Panc1 (cell line): Measurements from ENCODE around the gene MOV10L1. TPM values are rescaled to one million over a fixed set of nuclear protein-coding genes. Genes with fewer than 3 reads are reported as not detected.

Experiments used
- ATAC-seq: fragments of 200-7000 bp; cut with Tn5 transposase; 2 replicates; pipeline ENCODE4 v1.9.1; 2020; ENCODE audit warnings: mild to moderate bottlenecking, moderate library complexity
- BruUV-seq: library from RNA; stranded (reverse); fragments of 400-500 nt; replicated peaks from 2 replicates; lab custom pipeline; 2021; lab: Mats Ljungman, UMichigan
- CTCF ChIA-PET: fragments of 300-600 bp; sonication (Branson Sonifier 250); formaldehyde crosslinking; loops from one replicate; lab custom pipeline; 2022; ENCODE audit warnings: antibody characterized with exemption; lab: Charles Lee
- POLR2A ChIA-PET: fragments of 300-600 bp; sonication (Branson Sonifier 250); formaldehyde crosslinking; loops from one replicate; lab custom pipeline; 2022; ENCODE audit warnings: antibody characterized with exemption; lab: Charles Lee
- DNase-seq: peaks from one replicate; pipeline ENCODE4 v3.0.0-alpha.2; 2010; ENCODE audit warnings: low read depth, low spot score
- H3K27ac ChIP-seq: 2 replicates; pipeline ENCODE4 v1.5.1; 2011; ENCODE audit warnings: mild to moderate bottlenecking, low read length, inconsistent platforms
- H3K27me3 ChIP-seq: fragments of 200-500 bp; sonication (Bioruptor generic); 2 replicates; pipeline ENCODE4 v1.6.0; 2014; ENCODE audit warnings: low read length, inconsistent platforms; ENCODE audit not compliant: control insufficient read depth, insufficient read depth
- H3K36me3 ChIP-seq: fragments of 200-500 bp; sonication (Bioruptor generic); 2 replicates; pipeline ENCODE4 v1.5.1; 2014; ENCODE audit warnings: inconsistent platforms, mild to moderate bottlenecking, low read length, moderate library complexity; ENCODE audit not compliant: control insufficient read depth, insufficient read depth
- H3K4me1 ChIP-seq: 2 replicates; pipeline ENCODE4 v1.5.1; 2011; ENCODE audit warnings: inconsistent platforms, mild to moderate bottlenecking, low read length, moderate library complexity; ENCODE audit not compliant: control insufficient read depth, insufficient read depth
- H3K4me3 ChIP-seq, 2 experiments: 2 replicates each; pipeline ENCODE4 v1.5.1; 2011 to 2012; ENCODE audit warnings: low read depth in 2 of 2, low read length in 2 of 2, mild to moderate bottlenecking in 2 of 2, inconsistent platforms in 1 of 2, moderate library complexity in 1 of 2
- H3K9me3 ChIP-seq: fragments of 200-500 bp; sonication (Bioruptor generic); 2 replicates; pipeline ENCODE4 v1.5.1; 2014; ENCODE audit warnings: low read depth, mild to moderate bottlenecking, inconsistent platforms, low read length, moderate library complexity; ENCODE audit not compliant: control insufficient read depth, insufficient read depth
- POLR2AphosphoS5 ChIP-seq: IDR thresholded peaks from 2 replicates; pipeline ENCODE4 v1.6.1; 2012; ENCODE audit warnings: mild to moderate bottlenecking, low read depth, low read length, moderate library complexity
- SIN3A ChIP-seq: IDR thresholded peaks from 2 replicates; pipeline ENCODE4 v1.6.1; 2012; ENCODE audit warnings: low read depth, mild to moderate bottlenecking, low read length, moderate library complexity, borderline replicate concordance; ENCODE audit not compliant: insufficient read depth
- TCF7L2 ChIP-seq: IDR thresholded peaks from 2 replicates; pipeline ENCODE4 v1.6.1; 2011; ENCODE audit warnings: mild to moderate bottlenecking, low read depth, low read length, inconsistent platforms
- in situ Hi-C: cut with HindIII; loops from 2 replicates; pipeline ENCODE4 v1.10.0; 2016; ENCODE audit warnings: low sequenced_read_pairs, low pct_unique_long_range_greater_than_20kb
- intact Hi-C: fragments of 100-400 bp; cut with micrococcal nuclease; formaldehyde crosslinking; loops from one replicate; pipeline ENCODE4 v1.10.0; 2022; ENCODE audit not compliant: unreplicated experiment
- total RNA-seq: library from RNA; stranded (reverse); gene quantifications from one replicate; pipeline ENCODE4 v1.2.1, GENCODE V29; 2021; ENCODE audit not compliant: unreplicated experiment
- TF ChIP-seq, protein P1 (sequence below): fragments of 450-650 bp; IDR thresholded peaks from 2 replicates; pipeline ENCODE4 v1.5.1; 2017; ENCODE audit warnings: mild to moderate bottlenecking
- TF ChIP-seq, protein P2 (sequence below), 2 experiments: IDR thresholded peaks; 2 replicates each; pipeline ENCODE4 v1.6.1; 2011 to 2012; ENCODE audit warnings: low read depth in 2 of 2, control low read depth in 1 of 2, low read length in 1 of 2, mild to moderate bottlenecking in 1 of 2, moderate library complexity in 1 of 2; ENCODE audit not compliant: insufficient read depth in 1 of 2

Gene MOV10L1
- total RNA-seq, 1 experiment from 2014 or later = 0.10 TPM

DNA sequence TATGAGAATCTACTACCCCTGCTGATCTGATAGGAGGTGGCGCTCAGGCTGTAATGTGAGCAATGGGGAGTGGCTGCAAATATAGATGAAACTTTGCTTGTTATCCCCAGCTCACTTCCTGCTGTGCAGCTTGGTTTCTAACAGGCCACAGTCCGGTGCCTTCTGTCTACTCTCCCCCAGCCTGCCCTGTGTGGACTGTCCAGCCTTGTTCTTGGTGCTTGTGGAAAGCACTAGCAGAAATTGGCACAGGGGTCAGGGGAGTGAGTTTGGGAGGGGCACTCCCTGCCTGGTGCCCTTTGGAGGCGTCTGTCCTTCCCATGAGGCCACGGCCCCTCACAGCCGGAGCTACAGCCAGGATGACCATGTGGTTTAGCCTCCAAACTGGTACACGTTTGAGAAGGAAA lies 14.3 kb downstream of the MOV10L1 start:
- BruUV-seq = no TSS peak
- POLR2A ChIA-PET = no interaction called here
- no peak for ATAC-seq

DNA sequence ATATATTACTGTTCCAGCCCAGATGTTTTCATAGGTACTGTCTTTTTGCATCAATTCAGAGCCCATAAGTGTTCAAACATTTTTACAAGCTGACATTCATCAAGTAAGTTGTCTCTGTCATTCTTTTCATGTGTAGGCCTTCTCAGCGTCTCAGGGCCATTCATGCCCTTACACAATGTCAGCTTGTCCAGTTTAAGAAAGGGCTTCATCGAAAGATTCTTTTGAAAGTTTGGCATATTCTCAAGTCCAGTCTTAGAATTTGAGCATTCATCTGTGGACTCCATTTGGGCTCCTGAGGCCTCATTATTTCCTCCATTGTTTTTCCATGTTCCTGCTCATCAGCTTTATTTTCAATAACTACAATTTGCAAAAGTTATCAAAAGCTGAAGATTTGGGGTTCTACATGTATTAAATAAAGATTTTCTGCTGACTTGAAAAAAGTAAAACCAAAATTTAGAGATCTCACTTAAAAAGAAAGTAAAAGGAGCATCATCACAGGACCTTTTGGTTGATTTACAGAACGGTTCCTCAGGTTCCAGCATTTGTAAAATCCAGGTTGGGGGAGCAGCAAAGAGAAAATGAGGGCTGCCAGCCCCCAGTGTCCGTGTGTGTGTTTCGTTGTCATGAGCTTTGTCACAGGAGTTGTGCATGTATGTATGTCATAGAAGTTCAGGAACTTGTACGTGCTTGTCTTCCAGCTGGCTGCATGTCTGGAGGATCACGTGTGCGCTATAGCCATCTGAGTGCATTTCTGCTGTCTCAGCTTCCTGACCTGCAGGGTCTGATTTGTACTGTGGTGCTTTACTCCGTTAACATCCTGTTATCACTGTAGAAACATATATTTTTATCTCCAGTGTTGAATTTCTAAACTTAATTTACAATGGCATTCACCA lies 15.6 kb downstream of the MOV10L1 start:
- intact Hi-C loops (no loop called here), in situ Hi-C loops (no loop called here)
- no TSS peak for BruUV-seq
- no peaks in the 10 kb centered on the region for H3K9me3 ChIP-seq
- DNase-seq (no peak), ATAC-seq (no peak)
- no peaks in the 10 kb centered on the region for H3K36me3 ChIP-seq
- no peak overlapping the region for H3K4me3 ChIP-seq
- no peak overlapping the region for H3K27ac ChIP-seq
- H3K27me3 ChIP-seq = no peaks in the 10 kb centered on the region
- ChIA-PET CTCF (no interaction called here), POLR2A (interaction anchor here (0.7 kb wide), 1 partner anchor 11 kb away, joined by 8 read pairs; no protein-coding TSS in a partner anchor)
- H3K4me1 ChIP-seq = no peaks in the 10 kb centered on the region
- TF ChIP-seq TCF7L2 (no peak), POLR2AphosphoS5 (no peak), SIN3A (no peak)
- TF ChIP-seq, protein P1, sequence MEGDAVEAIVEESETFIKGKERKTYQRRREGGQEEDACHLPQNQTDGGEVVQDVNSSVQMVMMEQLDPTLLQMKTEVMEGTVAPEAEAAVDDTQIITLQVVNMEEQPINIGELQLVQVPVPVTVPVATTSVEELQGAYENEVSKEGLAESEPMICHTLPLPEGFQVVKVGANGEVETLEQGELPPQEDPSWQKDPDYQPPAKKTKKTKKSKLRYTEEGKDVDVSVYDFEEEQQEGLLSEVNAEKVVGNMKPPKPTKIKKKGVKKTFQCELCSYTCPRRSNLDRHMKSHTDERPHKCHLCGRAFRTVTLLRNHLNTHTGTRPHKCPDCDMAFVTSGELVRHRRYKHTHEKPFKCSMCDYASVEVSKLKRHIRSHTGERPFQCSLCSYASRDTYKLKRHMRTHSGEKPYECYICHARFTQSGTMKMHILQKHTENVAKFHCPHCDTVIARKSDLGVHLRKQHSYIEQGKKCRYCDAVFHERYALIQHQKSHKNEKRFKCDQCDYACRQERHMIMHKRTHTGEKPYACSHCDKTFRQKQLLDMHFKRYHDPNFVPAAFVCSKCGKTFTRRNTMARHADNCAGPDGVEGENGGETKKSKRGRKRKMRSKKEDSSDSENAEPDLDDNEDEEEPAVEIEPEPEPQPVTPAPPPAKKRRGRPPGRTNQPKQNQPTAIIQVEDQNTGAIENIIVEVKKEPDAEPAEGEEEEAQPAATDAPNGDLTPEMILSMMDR = no peak
- TF ChIP-seq, protein P2, sequence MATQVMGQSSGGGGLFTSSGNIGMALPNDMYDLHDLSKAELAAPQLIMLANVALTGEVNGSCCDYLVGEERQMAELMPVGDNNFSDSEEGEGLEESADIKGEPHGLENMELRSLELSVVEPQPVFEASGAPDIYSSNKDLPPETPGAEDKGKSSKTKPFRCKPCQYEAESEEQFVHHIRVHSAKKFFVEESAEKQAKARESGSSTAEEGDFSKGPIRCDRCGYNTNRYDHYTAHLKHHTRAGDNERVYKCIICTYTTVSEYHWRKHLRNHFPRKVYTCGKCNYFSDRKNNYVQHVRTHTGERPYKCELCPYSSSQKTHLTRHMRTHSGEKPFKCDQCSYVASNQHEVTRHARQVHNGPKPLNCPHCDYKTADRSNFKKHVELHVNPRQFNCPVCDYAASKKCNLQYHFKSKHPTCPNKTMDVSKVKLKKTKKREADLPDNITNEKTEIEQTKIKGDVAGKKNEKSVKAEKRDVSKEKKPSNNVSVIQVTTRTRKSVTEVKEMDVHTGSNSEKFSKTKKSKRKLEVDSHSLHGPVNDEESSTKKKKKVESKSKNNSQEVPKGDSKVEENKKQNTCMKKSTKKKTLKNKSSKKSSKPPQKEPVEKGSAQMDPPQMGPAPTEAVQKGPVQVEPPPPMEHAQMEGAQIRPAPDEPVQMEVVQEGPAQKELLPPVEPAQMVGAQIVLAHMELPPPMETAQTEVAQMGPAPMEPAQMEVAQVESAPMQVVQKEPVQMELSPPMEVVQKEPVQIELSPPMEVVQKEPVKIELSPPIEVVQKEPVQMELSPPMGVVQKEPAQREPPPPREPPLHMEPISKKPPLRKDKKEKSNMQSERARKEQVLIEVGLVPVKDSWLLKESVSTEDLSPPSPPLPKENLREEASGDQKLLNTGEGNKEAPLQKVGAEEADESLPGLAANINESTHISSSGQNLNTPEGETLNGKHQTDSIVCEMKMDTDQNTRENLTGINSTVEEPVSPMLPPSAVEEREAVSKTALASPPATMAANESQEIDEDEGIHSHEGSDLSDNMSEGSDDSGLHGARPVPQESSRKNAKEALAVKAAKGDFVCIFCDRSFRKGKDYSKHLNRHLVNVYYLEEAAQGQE (IDR thresholded peaks at IDR 0.05; ENCODE audit: insufficient read depth in 1 of 2, low read depth in 2 of 2, low read length in 1 of 2) = no peak

More for the DNA sequence above, 14.3 kb downstream of the MOV10L1 start:
- intact Hi-C loops = no loop called here
- H3K36me3 ChIP-seq = no peaks in the 10 kb centered on the region
- in situ Hi-C loops = no loop called here
- CTCF ChIA-PET = no interaction called here
- no peaks in the 10 kb centered on the region for H3K27me3 ChIP-seq
- H3K4me1 ChIP-seq = no peaks in the 10 kb centered on the region
- no peaks in the 10 kb centered on the region for H3K9me3 ChIP-seq
- DNase-seq = no peak
- no peak for TF ChIP-seq TCF7L2
- no peak overlapping the region for H3K4me3 ChIP-seq
- no peak overlapping the region for H3K27ac ChIP-seq

DNA sequence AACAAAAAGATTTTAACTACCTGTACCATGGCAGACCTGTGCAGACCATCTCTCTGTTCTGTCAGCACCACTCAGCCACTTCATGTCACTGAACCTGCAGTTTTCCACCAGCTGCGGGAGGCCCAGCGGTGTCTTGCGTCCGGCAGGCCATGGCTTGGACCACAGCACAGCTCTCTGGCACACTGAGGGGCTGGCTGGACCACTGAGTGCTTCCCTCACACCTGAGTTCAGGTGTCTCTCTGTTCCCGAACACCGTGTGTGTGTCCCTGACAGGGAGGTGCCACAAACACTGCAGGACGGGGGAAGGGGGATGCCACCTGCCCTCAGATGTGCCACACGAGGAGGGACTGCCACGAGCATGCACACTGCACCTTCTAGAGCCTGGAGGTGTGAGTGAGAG lies 17.7 kb downstream of the MOV10L1 start:
- no peak for DNase-seq
- CTCF ChIA-PET = interaction anchor here (0.6 kb wide), 1 partner anchor 43 kb away, joined by 3 read pairs; no protein-coding TSS in a partner anchor
- TF ChIP-seq POLR2AphosphoS5 (no peak), TCF7L2 (no peak), SIN3A (no peak)
- TF ChIP-seq, protein P1 = no peak
- TF ChIP-seq, protein P2 (IDR thresholded peaks at IDR 0.05; ENCODE audit: insufficient read depth in 1 of 2, low read depth in 2 of 2, low read length in 1 of 2) = no peak
- no peak for ATAC-seq
- intact Hi-C loops (no loop called here), in situ Hi-C loops (no loop called here)
- POLR2A ChIA-PET = no interaction called here
- BruUV-seq = no TSS peak
- Histone ChIP-seq H3K36me3 (no peaks in the 10 kb centered on the region), H3K27me3 (no peaks in the 10 kb centered on the region), H3K27ac (no peak overlapping the region), H3K9me3 (no peaks in the 10 kb centered on the region), H3K4me1 (no peaks in the 10 kb centered on the region), H3K4me3 (no peak overlapping the region)
